H9 (cell line): ENCODE results near the gene HSP90AA1. TPM values are rescaled to one million over a fixed set of nuclear protein-coding genes. Genes with fewer than 3 reads are reported as not detected.

Experiments used
- DNase-seq: peaks from one replicate; pipeline ENCODE4 v3.0.0-alpha.2; 2017
- H2AFZ ChIP-seq: one replicate; pipeline ENCODE4 v1.6.1; 2013; ENCODE audit warnings: mild to moderate bottlenecking, low read length, control low read depth, moderate library complexity
- H2AK5ac ChIP-seq: 2 replicates; pipeline ENCODE4 v1.6.1; 2013; ENCODE audit warnings: low read length, control low read depth, mixed read lengths; ENCODE audit not compliant: insufficient read length
- H2BK120ac ChIP-seq: one replicate; pipeline ENCODE4 v1.6.1; 2013; ENCODE audit warnings: low read depth, mild to moderate bottlenecking, low read length, control low read depth, inconsistent platforms; ENCODE audit not compliant: poor library complexity, severe bottlenecking
- H2BK12ac ChIP-seq: 2 replicates; pipeline ENCODE4 v1.6.1; 2013; ENCODE audit warnings: low read length, control low read depth, mixed read lengths, low read depth; ENCODE audit not compliant: insufficient read length
- H2BK15ac ChIP-seq: 2 replicates; pipeline ENCODE4 v1.6.1; 2013; ENCODE audit warnings: low read depth, low read length, control low read depth
- H2BK20ac ChIP-seq: one replicate; pipeline ENCODE4 v1.6.1; 2013; ENCODE audit warnings: low read depth, mild to moderate bottlenecking, low read length, control low read depth, inconsistent platforms; ENCODE audit not compliant: poor library complexity, severe bottlenecking
- H2BK5ac ChIP-seq: 2 replicates; pipeline ENCODE4 v1.6.1; 2013; ENCODE audit warnings: low read length, control low read depth, mixed read lengths; ENCODE audit not compliant: insufficient read length
- H3K14ac ChIP-seq: 2 replicates; pipeline ENCODE4 v1.6.1; 2013; ENCODE audit warnings: low read length, control low read depth; ENCODE audit not compliant: insufficient read depth
- H3K18ac ChIP-seq: 2 replicates; pipeline ENCODE4 v1.6.1; 2013; ENCODE audit warnings: low read depth, mild to moderate bottlenecking, mixed read lengths, low read length, control low read depth; ENCODE audit not compliant: insufficient read length
- H3K23ac ChIP-seq: 2 replicates; pipeline ENCODE4 v1.6.1; 2013; ENCODE audit warnings: low read length, control low read depth, mixed read lengths, low read depth; ENCODE audit not compliant: insufficient read length
- H3K23me2 ChIP-seq: 2 replicates; pipeline ENCODE4 v1.6.1; 2013; ENCODE audit warnings: low read depth, mild to moderate bottlenecking, mixed read lengths, low read length, control low read depth; ENCODE audit not compliant: insufficient read length, poor library complexity, severe bottlenecking
- H3K27ac ChIP-seq: 2 replicates; pipeline ENCODE4 v1.5.1; 2013; ENCODE audit warnings: low read length, control low read depth, mixed read lengths, low read depth; ENCODE audit not compliant: insufficient read length
- H3K27me3 ChIP-seq: 2 replicates; pipeline ENCODE4 v1.6.1; 2013; ENCODE audit warnings: low read length, control low read depth, inconsistent platforms; ENCODE audit not compliant: insufficient read depth
- H3K4ac ChIP-seq: 2 replicates; pipeline ENCODE4 v1.6.1; 2013; ENCODE audit warnings: low read depth, mild to moderate bottlenecking, control low read depth, inconsistent platforms, low read length, moderate library complexity
- H3K4me1 ChIP-seq: 2 replicates; pipeline ENCODE4 v1.6.1; 2013; ENCODE audit warnings: low read length, control low read depth, inconsistent platforms; ENCODE audit not compliant: insufficient read depth
- H3K4me2 ChIP-seq: 2 replicates; pipeline ENCODE4 v1.6.1; 2013; ENCODE audit warnings: low read length, control low read depth, mixed read lengths; ENCODE audit not compliant: insufficient read length, insufficient read depth
- H3K56ac ChIP-seq: 2 replicates; pipeline ENCODE4 v1.6.1; 2013; ENCODE audit warnings: low read depth, mild to moderate bottlenecking, mixed read lengths, low read length, control low read depth; ENCODE audit not compliant: insufficient read length
- H3K79me1 ChIP-seq: 2 replicates; pipeline ENCODE4 v1.6.1; 2013; ENCODE audit warnings: low read depth, mild to moderate bottlenecking, moderate library complexity, low read length, control low read depth, inconsistent platforms; ENCODE audit not compliant: insufficient read depth, poor library complexity, severe bottlenecking
- H3K79me2 ChIP-seq: 2 replicates; pipeline ENCODE4 v1.6.1; 2013; ENCODE audit warnings: low read length, control low read depth, inconsistent platforms; ENCODE audit not compliant: insufficient read depth
- H3K9ac ChIP-seq: 2 replicates; pipeline ENCODE4 v1.6.1; 2013; ENCODE audit warnings: low read length, control low read depth, mixed read lengths; ENCODE audit not compliant: insufficient read length; ENCODE audit errors: extremely low read depth
- H3K9me3 ChIP-seq: one replicate; pipeline ENCODE4 v1.6.1; 2013; ENCODE audit warnings: low read depth, low read length, inconsistent platforms; ENCODE audit not compliant: control insufficient read depth
- H3T11ph ChIP-seq: one replicate; pipeline ENCODE4 v1.6.1; 2013; ENCODE audit warnings: mild to moderate bottlenecking, low read length, control low read depth, inconsistent platforms
- H4K20me1 ChIP-seq: one replicate; pipeline ENCODE4 v1.6.1; 2013; ENCODE audit not compliant: control insufficient read depth, insufficient read length, insufficient read depth
- H4K5ac ChIP-seq: 2 replicates; pipeline ENCODE4 v1.6.1; 2013; ENCODE audit warnings: low read depth, mild to moderate bottlenecking, mixed read lengths, low read length, control low read depth; ENCODE audit not compliant: insufficient read length
- H4K8ac ChIP-seq: replicated peaks from 2 replicates; pipeline ENCODE4 v1.6.1; 2013; ENCODE audit warnings: low read length, control low read depth, mixed read lengths, low read depth; ENCODE audit not compliant: insufficient read length
- H4K91ac ChIP-seq: 2 replicates; pipeline ENCODE4 v1.6.1; 2013; ENCODE audit warnings: low read depth, mild to moderate bottlenecking, moderate library complexity, mixed read lengths, low read length, control low read depth; ENCODE audit not compliant: insufficient read length
- H3K27ac Mint-ChIP-seq, 3 experiments: 2 replicates in 2 of 3; 3 replicates in 1 of 3; pipeline ENCODE4 v1.8.0; 2020 to 2021; ENCODE audit warnings: mixed read lengths in 3 of 3, mild to moderate bottlenecking in 1 of 3, moderate library complexity in 1 of 3
- H3K27me3 Mint-ChIP-seq: 2 replicates; pipeline ENCODE4 v1.8.0; 2021; ENCODE audit warnings: low read depth, mild to moderate bottlenecking, moderate library complexity, mixed read lengths
- H3K36me3 Mint-ChIP-seq, 3 experiments: 2 replicates in 2 of 3; 3 replicates in 1 of 3; pipeline ENCODE4 v1.8.0; 2020 to 2021; ENCODE audit warnings: low read depth in 3 of 3, mixed read lengths in 3 of 3; ENCODE audit not compliant: insufficient read depth in 1 of 3
- H3K4me1 Mint-ChIP-seq, 2 experiments: 2 replicates each; pipeline ENCODE4 v1.8.0; 2020; ENCODE audit warnings: mixed read lengths in 2 of 2
- H3K4me3 Mint-ChIP-seq, 2 experiments: 2 replicates in 1 of 2; 3 replicates in 1 of 2; pipeline ENCODE4 v1.8.0; 2020 to 2021; ENCODE audit warnings: mild to moderate bottlenecking in 2 of 2, mixed read lengths in 2 of 2, moderate library complexity in 1 of 2
- H3K9me3 Mint-ChIP-seq, 2 experiments: 2 replicates in 1 of 2; 3 replicates in 1 of 2; pipeline ENCODE4 v1.8.0; 2020; ENCODE audit warnings: mild to moderate bottlenecking in 2 of 2, mixed read lengths in 2 of 2, moderate library complexity in 1 of 2
- WGBS: extraction: QIAGEN DNeasy Blood & Tissue Kit; methylation state at CpG from one replicate; pipeline ENCODE4 v1.1.7; 2013; ENCODE audit warnings: missing lambda C conversion rate, low lambda C conversion rate, mixed read lengths; ENCODE audit not compliant: insufficient read length; ENCODE audit errors: extremely low coverage; 5-methylcytosine and 5-hydroxymethylcytosine counted together
- total RNA-seq: library from RNA; stranded (reverse); gene quantifications from 2 replicates; pipeline ENCODE4 v1.2.1, GENCODE V29; 2021
- TF ChIP-seq, protein P1 (sequence below): fragments of 200-600 bp; sonication (generic); conservative IDR thresholded peaks from 3 replicates; pipeline ENCODE4 v1.8.0; 2021; ENCODE audit warnings: antibody characterized with exemption, mild to moderate bottlenecking

HSP90AA1 gene
- total RNA-seq, 1 experiment from 2014 or later = 953 TPM

DNA sequence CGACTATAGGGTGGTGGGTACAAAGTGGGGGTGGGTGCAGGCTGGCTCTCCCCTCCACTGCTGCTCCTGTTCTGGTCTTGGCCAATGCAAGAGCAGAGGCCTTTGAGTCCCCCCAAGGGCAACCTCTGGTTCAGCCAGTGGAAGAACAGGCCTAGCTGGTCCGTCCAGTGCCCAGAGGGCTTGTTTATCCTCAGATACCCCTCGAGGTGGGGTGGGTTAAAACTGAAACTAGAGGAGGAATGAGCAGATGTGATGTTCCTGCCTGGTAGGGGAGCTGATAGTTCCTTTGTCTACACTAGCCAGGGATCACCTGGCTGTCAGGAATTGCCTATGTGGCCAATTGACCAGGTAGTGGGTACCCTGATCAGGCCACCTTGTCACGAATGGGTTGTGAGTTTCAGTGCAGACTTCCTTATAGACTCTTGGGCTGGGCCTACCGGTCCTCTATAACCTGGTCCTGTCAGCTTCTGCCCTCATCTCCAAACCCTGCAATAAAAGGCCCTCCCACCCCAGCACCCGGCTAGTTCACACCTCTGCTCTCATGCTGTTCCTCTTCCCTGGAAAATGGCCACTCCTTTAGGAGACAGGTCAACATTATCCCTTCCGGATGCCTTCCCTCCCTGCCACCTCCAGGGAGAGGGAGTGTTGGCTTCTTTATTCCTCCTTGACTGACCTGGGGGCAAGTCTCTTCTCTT, 10.7 kb upstream of the HSP90AA1 start:
- Histone ChIP-seq H2BK120ac (no peak overlapping the region), H4K8ac (no peak overlapping the region), H2AK5ac (no peak overlapping the region), H3K27me3 (no peaks in the 10 kb centered on the region), H2BK5ac (no peak overlapping the region), H3K79me1 (no peaks in the 10 kb centered on the region), H4K5ac (no peak overlapping the region), H3K79me2 (no peaks in the 10 kb centered on the region), H3K23me2 (no peaks in the 10 kb centered on the region), H3K4ac (no peak overlapping the region), H4K20me1 (no peaks in the 10 kb centered on the region), H2AFZ (no peak overlapping the region), H3K56ac (no peak overlapping the region), H2BK15ac (no peak overlapping the region), H3K9me3 (no peaks in the 10 kb centered on the region), H2BK12ac (no peak overlapping the region), H3K23ac (no peak overlapping the region), H3K4me1 (peaks cover 3% of the 10 kb centered on the region; the same call in 1 of the 2 replicates), H3K14ac (no peak overlapping the region), H3K18ac (no peak overlapping the region), H3K9ac (no peak overlapping the region), H4K91ac (no peak overlapping the region), H3K27ac (no peak overlapping the region), H2BK20ac (no peak overlapping the region), H3K4me2 (no peak overlapping the region), H3T11ph (no peak overlapping the region)
- H3K27ac Mint-ChIP-seq = peak overlapping the region in 1 of 3 experiments; percentile 52; a peak in 1 of 7 replicates
- TF ChIP-seq, protein P1, sequence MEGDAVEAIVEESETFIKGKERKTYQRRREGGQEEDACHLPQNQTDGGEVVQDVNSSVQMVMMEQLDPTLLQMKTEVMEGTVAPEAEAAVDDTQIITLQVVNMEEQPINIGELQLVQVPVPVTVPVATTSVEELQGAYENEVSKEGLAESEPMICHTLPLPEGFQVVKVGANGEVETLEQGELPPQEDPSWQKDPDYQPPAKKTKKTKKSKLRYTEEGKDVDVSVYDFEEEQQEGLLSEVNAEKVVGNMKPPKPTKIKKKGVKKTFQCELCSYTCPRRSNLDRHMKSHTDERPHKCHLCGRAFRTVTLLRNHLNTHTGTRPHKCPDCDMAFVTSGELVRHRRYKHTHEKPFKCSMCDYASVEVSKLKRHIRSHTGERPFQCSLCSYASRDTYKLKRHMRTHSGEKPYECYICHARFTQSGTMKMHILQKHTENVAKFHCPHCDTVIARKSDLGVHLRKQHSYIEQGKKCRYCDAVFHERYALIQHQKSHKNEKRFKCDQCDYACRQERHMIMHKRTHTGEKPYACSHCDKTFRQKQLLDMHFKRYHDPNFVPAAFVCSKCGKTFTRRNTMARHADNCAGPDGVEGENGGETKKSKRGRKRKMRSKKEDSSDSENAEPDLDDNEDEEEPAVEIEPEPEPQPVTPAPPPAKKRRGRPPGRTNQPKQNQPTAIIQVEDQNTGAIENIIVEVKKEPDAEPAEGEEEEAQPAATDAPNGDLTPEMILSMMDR = no peak
- DNase-seq = peak; percentile 55
- no peaks in the 10 kb centered on the region for H3K9me3 Mint-ChIP-seq
- H3K4me3 Mint-ChIP-seq = no peak overlapping the region
- no peaks in the 10 kb centered on the region for H3K36me3 Mint-ChIP-seq
- no CpG with 5 or more reads among the region's 7 CpGs for WGBS
- H3K4me1 Mint-ChIP-seq = peaks cover 18 to 25% of the 10 kb centered on the region in 2 experiments
- peaks cover 4% of the 10 kb centered on the region; the same call in 1 of the 2 replicates for H3K27me3 Mint-ChIP-seq
